HepG2 (cell line): Measurements from ENCODE around the gene NMRAL1. TPM values are rescaled to one million over a fixed set of nuclear protein-coding genes. Genes with fewer than 3 reads are reported as not detected.

Source experiments
- DPF2 ChIP-seq: sonication (generic); formaldehyde crosslinking; IDR thresholded peaks from 2 replicates; pipeline ENCODE4 v1.4.0; 2020; ENCODE audit warnings: mild to moderate bottlenecking, low read depth, missing genetic modification reagents, borderline replicate concordance
- E2F2 ChIP-seq: sonication (generic); formaldehyde crosslinking; IDR thresholded peaks from 2 replicates; pipeline ENCODE4 v1.4.0; 2020; ENCODE audit warnings: missing genetic modification reagents, borderline replicate concordance
- ELK4 ChIP-seq: sonication (generic); formaldehyde crosslinking; IDR thresholded peaks from 2 replicates; pipeline ENCODE4 v1.9.0; 2021; ENCODE audit warnings: missing genetic modification reagents, borderline replicate concordance
- FLYWCH1 ChIP-seq: sonication (generic); formaldehyde crosslinking; IDR thresholded peaks from 2 replicates; pipeline ENCODE4 v1.8.1; 2023; ENCODE audit warnings: mild to moderate bottlenecking, missing genetic modification reagents
- GZF1 ChIP-seq: sonication (generic); formaldehyde crosslinking; IDR thresholded peaks from 2 replicates; pipeline ENCODE4 v1.5.1; 2020; ENCODE audit warnings: mild to moderate bottlenecking, missing genetic modification reagents
- NR2C2 ChIP-seq: sonication (generic); formaldehyde crosslinking; IDR thresholded peaks from 2 replicates; pipeline ENCODE4 v1.4.0; 2020; ENCODE audit warnings: missing genetic modification reagents, mild to moderate bottlenecking, moderate library complexity, borderline replicate concordance
- ONECUT2 ChIP-seq: sonication (generic); formaldehyde crosslinking; IDR thresholded peaks from 2 replicates; pipeline ENCODE4 v1.4.0; 2020; ENCODE audit warnings: missing genetic modification reagents
- SETDB1 ChIP-seq: sonication (generic); formaldehyde crosslinking; IDR thresholded peaks from 2 replicates; pipeline ENCODE4 v1.5.1; 2020; ENCODE audit warnings: missing genetic modification reagents, mild to moderate bottlenecking, borderline replicate concordance
- SRF ChIP-seq: IDR thresholded peaks from 2 replicates; pipeline ENCODE4 v1.6.1; 2011; ENCODE audit warnings: mild to moderate bottlenecking, low read depth, low read length, moderate library complexity
- TBL1XR1 ChIP-seq: fragments of 150-350 bp; IDR thresholded peaks from 2 replicates; pipeline ENCODE4 v1.6.1; 2014; ENCODE audit warnings: borderline replicate concordance, low read length; ENCODE audit not compliant: partially characterized antibody
- TCF7L2 ChIP-seq: IDR thresholded peaks from 2 replicates; pipeline ENCODE4 v1.6.1; 2011; ENCODE audit warnings: mild to moderate bottlenecking, low read depth, low read length, moderate library complexity
- ZC3H4 ChIP-seq: sonication (generic); formaldehyde crosslinking; IDR thresholded peaks from 2 replicates; pipeline ENCODE4 v1.4.0; 2020; ENCODE audit warnings: missing genetic modification reagents, borderline replicate concordance
- ZNF10 ChIP-seq: sonication (generic); formaldehyde crosslinking; IDR thresholded peaks from 2 replicates; pipeline ENCODE4 v1.4.0; 2020; ENCODE audit warnings: mild to moderate bottlenecking, low read depth, missing genetic modification reagents, borderline replicate concordance
- ZNF263 ChIP-seq: sonication (generic); formaldehyde crosslinking; IDR thresholded peaks from 2 replicates; pipeline ENCODE4 v1.4.0; 2020; ENCODE audit warnings: missing genetic modification reagents
- ZNF292 ChIP-seq: sonication (generic); formaldehyde crosslinking; IDR thresholded peaks from 2 replicates; pipeline ENCODE4 v1.8.1; 2022; ENCODE audit warnings: mild to moderate bottlenecking, low read depth, missing genetic modification reagents, borderline replicate concordance
- ZNF3 ChIP-seq: IDR thresholded peaks from 2 replicates; pipeline ENCODE4 v1.7.0; 2017; ENCODE audit warnings: inconsistent platforms
- ZNF563 ChIP-seq: sonication (generic); formaldehyde crosslinking; IDR thresholded peaks from 2 replicates; pipeline ENCODE4 v1.8.0; 2022; ENCODE audit warnings: mild to moderate bottlenecking, moderate library complexity, missing genetic modification reagents
- ZNF619 ChIP-seq: sonication (generic); formaldehyde crosslinking; IDR thresholded peaks from 2 replicates; pipeline ENCODE4 v1.4.0; 2020; ENCODE audit warnings: mild to moderate bottlenecking, missing genetic modification reagents
- ZNF883 ChIP-seq: sonication (generic); formaldehyde crosslinking; IDR thresholded peaks from 2 replicates; pipeline ENCODE4 v1.5.1; 2020; ENCODE audit warnings: mild to moderate bottlenecking, missing genetic modification reagents; ENCODE audit errors: not compliant biosample characterization
- polyA plus RNA-seq, 8 experiments: library from polyadenylated mRNA; depleted of rRNA in 3 of 8; stranded (reverse) in 7 of 8; unstranded in 1 of 8; fragments of >200 nt; fragmentation: Illumina TruSeq in 4 of 8; extraction: Trizol in 4 of 8; gene quantifications; 2 replicates each; pipeline versions ENCODE4 v1.2.1 to v1.2.3, GENCODE V29; 2011 to 2016; ENCODE audit warnings: low read depth in 4 of 8, missing spikeins in 1 of 8, mixed read lengths in 1 of 8; ENCODE audit not compliant: insufficient read depth in 1 of 8
- total RNA-seq, 5 experiments: library from RNA; depleted of rRNA; stranded (reverse); fragments of >200 nt; fragmentation: Illumina TruSeq; extraction: Trizol; gene quantifications; 2 replicates each; pipeline ENCODE4 v1.2.3, GENCODE V29; 2016; ENCODE audit warnings: low read depth in 1 of 5
- TF ChIP-seq, protein P1 (sequence below): sonication (generic); formaldehyde crosslinking; IDR thresholded peaks from 2 replicates; pipeline ENCODE4 v1.8.1; 2023; ENCODE audit warnings: missing genetic modification reagents, mild to moderate bottlenecking, borderline replicate concordance
- TF ChIP-seq, protein P2 (sequence below): fragments of 450-650 bp; IDR thresholded peaks from 2 replicates; pipeline ENCODE4 v1.6.1; 2017; ENCODE audit warnings: mild to moderate bottlenecking
- TF ChIP-seq, protein P3 (sequence below): sonication (generic); formaldehyde crosslinking; IDR thresholded peaks from 2 replicates; pipeline ENCODE4 v1.5.0; 2020; ENCODE audit warnings: mild to moderate bottlenecking, missing genetic modification reagents, borderline replicate concordance

NMRAL1 gene
- total and polyA plus RNA-seq, 2 of the 13 experiments (the other 11 are each of a cell fraction or from before 2014, with no cell fraction given): 30.8 to 33.1 TPM

- TF ChIP-seq TBL1XR1: peak; percentile 79
- TF ChIP-seq TCF7L2: no peak
- no peak for TF ChIP-seq ZNF292 (CRISPR knock-in tag)
- 0 out of 2 replicates have a peak, but pooled peaks have one; percentile 13 for TF ChIP-seq ZC3H4
- peak; percentile 34; the same call in 1 of the 2 replicates for TF ChIP-seq GZF1
- TF ChIP-seq, protein P1, sequence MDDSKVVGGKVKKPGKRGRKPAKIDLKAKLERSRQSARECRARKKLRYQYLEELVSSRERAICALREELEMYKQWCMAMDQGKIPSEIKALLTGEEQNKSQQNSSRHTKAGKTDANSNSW (CRISPR knock-in tag): no peak
- TF ChIP-seq ONECUT2: no peak
- peak; percentile 65; the same call in 1 of the 2 replicates for TF ChIP-seq DPF2 (CRISPR knock-in tag)
- TF ChIP-seq, protein P2, sequence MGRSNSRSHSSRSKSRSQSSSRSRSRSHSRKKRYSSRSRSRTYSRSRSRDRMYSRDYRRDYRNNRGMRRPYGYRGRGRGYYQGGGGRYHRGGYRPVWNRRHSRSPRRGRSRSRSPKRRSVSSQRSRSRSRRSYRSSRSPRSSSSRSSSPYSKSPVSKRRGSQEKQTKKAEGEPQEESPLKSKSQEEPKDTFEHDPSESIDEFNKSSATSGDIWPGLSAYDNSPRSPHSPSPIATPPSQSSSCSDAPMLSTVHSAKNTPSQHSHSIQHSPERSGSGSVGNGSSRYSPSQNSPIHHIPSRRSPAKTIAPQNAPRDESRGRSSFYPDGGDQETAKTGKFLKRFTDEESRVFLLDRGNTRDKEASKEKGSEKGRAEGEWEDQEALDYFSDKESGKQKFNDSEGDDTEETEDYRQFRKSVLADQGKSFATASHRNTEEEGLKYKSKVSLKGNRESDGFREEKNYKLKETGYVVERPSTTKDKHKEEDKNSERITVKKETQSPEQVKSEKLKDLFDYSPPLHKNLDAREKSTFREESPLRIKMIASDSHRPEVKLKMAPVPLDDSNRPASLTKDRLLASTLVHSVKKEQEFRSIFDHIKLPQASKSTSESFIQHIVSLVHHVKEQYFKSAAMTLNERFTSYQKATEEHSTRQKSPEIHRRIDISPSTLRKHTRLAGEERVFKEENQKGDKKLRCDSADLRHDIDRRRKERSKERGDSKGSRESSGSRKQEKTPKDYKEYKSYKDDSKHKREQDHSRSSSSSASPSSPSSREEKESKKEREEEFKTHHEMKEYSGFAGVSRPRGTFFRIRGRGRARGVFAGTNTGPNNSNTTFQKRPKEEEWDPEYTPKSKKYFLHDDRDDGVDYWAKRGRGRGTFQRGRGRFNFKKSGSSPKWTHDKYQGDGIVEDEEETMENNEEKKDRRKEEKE: no peak
- TF ChIP-seq ZNF619 (CRISPR knock-in tag): no peak
- TF ChIP-seq, protein P3, sequence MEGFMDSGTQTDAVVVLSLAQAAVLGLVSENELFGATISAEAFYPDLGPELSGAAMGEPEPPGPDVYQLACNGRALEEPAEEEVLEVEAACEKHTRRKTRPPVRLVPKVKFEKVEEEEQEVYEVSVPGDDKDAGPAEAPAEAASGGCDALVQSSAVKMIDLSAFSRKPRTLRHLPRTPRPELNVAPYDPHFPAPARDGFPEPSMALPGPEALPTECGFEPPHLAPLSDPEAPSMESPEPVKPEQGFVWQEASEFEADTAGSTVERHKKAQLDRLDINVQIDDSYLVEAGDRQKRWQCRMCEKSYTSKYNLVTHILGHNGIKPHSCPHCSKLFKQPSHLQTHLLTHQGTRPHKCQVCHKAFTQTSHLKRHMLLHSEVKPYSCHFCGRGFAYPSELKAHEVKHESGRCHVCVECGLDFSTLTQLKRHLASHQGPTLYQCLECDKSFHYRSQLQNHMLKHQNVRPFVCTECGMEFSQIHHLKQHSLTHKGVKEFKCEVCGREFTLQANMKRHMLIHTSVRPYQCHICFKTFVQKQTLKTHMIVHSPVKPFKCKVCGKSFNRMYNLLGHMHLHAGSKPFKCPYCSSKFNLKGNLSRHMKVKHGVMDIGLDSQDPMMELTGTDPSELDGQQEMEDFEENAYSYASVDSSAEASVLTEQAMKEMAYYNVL: peak; percentile 88
- no peak for TF ChIP-seq ZNF3 (CRISPR knock-in tag)
- no peak for TF ChIP-seq SRF
- TF ChIP-seq NR2C2: peak; percentile 89
- no peak for TF ChIP-seq E2F2 (CRISPR knock-in tag)
- TF ChIP-seq ELK4: no peak
- TF ChIP-seq ZNF883: peak; percentile 76
- no peak for TF ChIP-seq SETDB1
- no peak for TF ChIP-seq ZNF563 (CRISPR knock-in tag)
- TF ChIP-seq ZNF263 (CRISPR knock-in tag): peak; percentile 65
- no peak for TF ChIP-seq ZNF10 (CRISPR knock-in tag)
- TF ChIP-seq FLYWCH1: no peak
Measured at GRCh38 chr16:4461250-4462085, 13.0 kb downstream of the NMRAL1 start (continued).
